ENCODE data around the gene TACC2.

The TACC2 gene

GRCh38 chr10:122232769-122233168 lies 243.8 kb downstream of the TACC2 start:
- DNase-seq = no peak

- peak; percentile 48 for DNase-seq
Measured at GRCh38 chr10:122233857-122234348, 244.9 kb downstream of the TACC2 start.

GRCh38 chr10:122234416-122234815 lies 245.5 kb downstream of the TACC2 start:
- DNase-seq = peak; percentile 78

- DNase-seq = peak; percentile 61
Measured at GRCh38 chr10:122236690-122237306, 247.8 kb downstream of the TACC2 start.

GRCh38 chr10:122237331-122237990 lies 248.5 kb downstream of the TACC2 start:
- DNase-seq = no peak

GRCh38 chr10:122239578-122240257 lies 250.8 kb downstream of the TACC2 start:
- no peak for DNase-seq

GRCh38 chr10:122240401-122240800 lies 251.4 kb downstream of the TACC2 start:
- no peak for DNase-seq

GRCh38 chr10:122241836-122242235 lies 252.9 kb downstream of the TACC2 start:
- no peak for DNase-seq

GRCh38 chr10:122243550-122243949 lies 254.6 kb downstream of the TACC2 start:
- DNase-seq = no peak

- DNase-seq = no peak
Measured at GRCh38 chr10:122244001-122244975, 255.3 kb downstream of the TACC2 start.

GRCh38 chr10:122245136-122245535 lies 256.2 kb downstream of the TACC2 start:
- no peak for DNase-seq

- no peak for DNase-seq
Measured at GRCh38 chr10:122245897-122246296, 256.9 kb downstream of the TACC2 start.

GRCh38 chr10:122246830-122247520 lies 258.0 kb downstream of the TACC2 start:
- no peak for DNase-seq

GRCh38 chr10:122248356-122249302 lies 259.7 kb downstream of the TACC2 start:
- no peak for DNase-seq

GRCh38 chr10:122249303-122249850 lies 260.4 kb downstream of the TACC2 start:
- DNase-seq = no peak

- no peak for DNase-seq
Measured at GRCh38 chr10:122249991-122250750, 261.2 kb downstream of the TACC2 start.

- no peak for DNase-seq
Measured at GRCh38 chr10:122251459-122252255, 262.7 kb downstream of the TACC2 start.

- no peak for DNase-seq
Measured at GRCh38 chr10:122252805-122253204, 263.8 kb downstream of the TACC2 start.

GRCh38 chr10:122253605-122254004 lies 264.6 kb downstream of the TACC2 start:
- DNase-seq = no peak
